IMR-90 (cell line): ENCODE results near the gene PRR12. TPM values are rescaled to one million over a fixed set of nuclear protein-coding genes. Genes with fewer than 3 reads are reported as not detected.

ENCODE experiments used
- ATAC-seq: fragments of 200-7000 bp; cut with Tn5 transposase; 2 replicates; pipeline ENCODE4 v1.9.1; 2020; ENCODE audit warnings: low read depth, mild to moderate bottlenecking, moderate library complexity
- BruUV-seq: library from RNA; stranded (reverse); fragments of 400-500 nt; replicated peaks from 2 replicates; lab custom pipeline; 2021; lab: Mats Ljungman, UMichigan
- CTCF ChIA-PET: fragments of 300-600 bp; formaldehyde crosslinking; extraction: SDS; loops from one replicate; lab custom pipeline; 2021; ENCODE audit warnings: antibody characterized with exemption; lab: Yijun Ruan, JAX
- POLR2A ChIA-PET: fragments of 300-600 bp; sonication (Branson Sonifier 250); formaldehyde crosslinking; loops from one replicate; lab custom pipeline; 2022; ENCODE audit warnings: antibody characterized with exemption; ENCODE audit not compliant: unreplicated experiment; lab: Charles Lee
- DNase-seq: peaks from one replicate; pipeline ENCODE4 v3.0.0; 2013
- H2AFZ ChIP-seq: replicated peaks from 2 replicates; pipeline ENCODE3; 2013; ENCODE audit warnings: low read length, mild to moderate bottlenecking; ENCODE audit not compliant: poor library complexity
- H2AK5ac ChIP-seq: 2 replicates; pipeline ENCODE4 v1.6.1; 2013; ENCODE audit warnings: low read depth, low read length, inconsistent platforms
- H2AK9ac ChIP-seq: replicated peaks from 2 replicates; pipeline ENCODE3; 2013; ENCODE audit warnings: mild to moderate bottlenecking, low read depth, low read length, moderate library complexity; ENCODE audit not compliant: poor library complexity
- H2BK120ac ChIP-seq: 2 replicates; pipeline ENCODE4 v1.6.1; 2013; ENCODE audit warnings: low read depth, low read length, inconsistent platforms
- H2BK15ac ChIP-seq: 3 replicates; pipeline ENCODE4 v1.6.1; 2013; ENCODE audit warnings: low read depth, low read length, inconsistent platforms
- H2BK20ac ChIP-seq: 2 replicates; pipeline ENCODE4 v1.6.1; 2013; ENCODE audit warnings: low read depth, mild to moderate bottlenecking, inconsistent platforms, low read length, moderate library complexity
- H2BK5ac ChIP-seq: 2 replicates; pipeline ENCODE4 v1.6.1; 2013; ENCODE audit warnings: mild to moderate bottlenecking, low read depth, low read length, inconsistent platforms; ENCODE audit not compliant: poor library complexity, severe bottlenecking
- H3K14ac ChIP-seq: replicated peaks from 2 replicates; pipeline ENCODE4 v1.6.1; 2013; ENCODE audit warnings: low read depth, low read length, inconsistent platforms
- H3K18ac ChIP-seq: 2 replicates; pipeline ENCODE4 v1.6.1; 2013; ENCODE audit warnings: low read depth, low read length, control low read depth
- H3K23ac ChIP-seq: 2 replicates; pipeline ENCODE4 v1.6.1; 2013; ENCODE audit warnings: low read depth, low read length, inconsistent platforms
- H3K27ac ChIP-seq: 2 replicates; pipeline ENCODE4 v1.5.1; 2013; ENCODE audit warnings: mild to moderate bottlenecking, control low read depth, low read length; ENCODE audit not compliant: insufficient read depth
- H3K27me3 ChIP-seq: 2 replicates; pipeline ENCODE4 v1.6.1; 2013; ENCODE audit warnings: low read length; ENCODE audit not compliant: control insufficient read depth, insufficient read depth
- H3K36me3 ChIP-seq: 2 replicates; pipeline ENCODE4 v1.6.1; 2013; ENCODE audit warnings: low read length, mixed read lengths; ENCODE audit not compliant: control insufficient read depth, insufficient read depth
- H3K4ac ChIP-seq: 2 replicates; pipeline ENCODE4 v1.6.1; 2013; ENCODE audit warnings: low read depth, low read length, inconsistent platforms
- H3K4me1 ChIP-seq: 2 replicates; pipeline ENCODE4 v1.6.1; 2013; ENCODE audit warnings: low read length, mixed read lengths; ENCODE audit not compliant: control insufficient read depth, insufficient read depth
- H3K4me2 ChIP-seq: 2 replicates; pipeline ENCODE4 v1.6.1; 2013; ENCODE audit warnings: low read depth, mild to moderate bottlenecking, control low read depth, low read length, moderate library complexity
- H3K4me3 ChIP-seq: 2 replicates; pipeline ENCODE4 v1.5.1; 2013; ENCODE audit warnings: low read depth, mild to moderate bottlenecking, control low read depth, low read length, moderate library complexity; ENCODE audit not compliant: insufficient read depth
- H3K56ac ChIP-seq: 2 replicates; pipeline ENCODE4 v1.6.1; 2013; ENCODE audit warnings: low read length, inconsistent platforms; ENCODE audit not compliant: insufficient read depth; ENCODE audit errors: extremely low read depth
- H3K79me1 ChIP-seq, 2 experiments: 2 replicates each; pipeline ENCODE4 v1.6.1; 2013; ENCODE audit warnings: low read length in 2 of 2, inconsistent platforms in 1 of 2, low read depth in 1 of 2
- H3K9ac ChIP-seq: 2 replicates; pipeline ENCODE4 v1.6.1; 2013; ENCODE audit warnings: low read depth, low read length, control low read depth
- H3K9me1 ChIP-seq: 2 replicates; pipeline ENCODE4 v1.6.1; 2013; ENCODE audit warnings: low read length, inconsistent platforms; ENCODE audit not compliant: insufficient read depth
- H3K9me3 ChIP-seq: 2 replicates; pipeline ENCODE4 v1.6.1; 2013; ENCODE audit warnings: low read length; ENCODE audit not compliant: control insufficient read depth, insufficient read depth
- H4K20me1 ChIP-seq: 2 replicates; pipeline ENCODE4 v1.6.1; 2013; ENCODE audit warnings: low read length, inconsistent platforms; ENCODE audit not compliant: insufficient read depth
- H4K5ac ChIP-seq: 2 replicates; pipeline ENCODE4 v1.6.1; 2013; ENCODE audit warnings: mild to moderate bottlenecking, low read depth, low read length, control low read depth
- H4K8ac ChIP-seq, 2 experiments: 2 replicates each; pipeline ENCODE4 v1.6.1; 2013; ENCODE audit warnings: low read depth in 2 of 2, low read length in 2 of 2, control low read depth in 1 of 2, inconsistent platforms in 1 of 2
- H4K91ac ChIP-seq: 2 replicates; pipeline ENCODE4 v1.6.1; 2013; ENCODE audit warnings: low read depth, low read length, inconsistent platforms; ENCODE audit not compliant: insufficient read depth
- RFX5 ChIP-seq: IDR thresholded peaks from 2 replicates; pipeline ENCODE4 v1.8.0; 2012; ENCODE audit warnings: low read depth, mild to moderate bottlenecking, low read length, moderate library complexity
- WGBS, 2 experiments: methylation state at CpG; one replicate each; pipeline versions ENCODE4 v1.1.5 to v1.1.7; 2013; ENCODE audit warnings: missing lambda C conversion rate in 2 of 2; ENCODE audit not compliant: insufficient read length in 1 of 2; ENCODE audit errors: extremely low coverage in 2 of 2; 5-methylcytosine and 5-hydroxymethylcytosine counted together
- dilution Hi-C: fragments of 300-500 bp; cut with HindIII; formaldehyde crosslinking; loops from one replicate; pipeline ENCODE4 v1.14.3; 2018; ENCODE audit warnings: low sequenced_read_pairs; ENCODE audit not compliant: unreplicated experiment
- in situ Hi-C: fragments of 300-500 bp; cut with MboI; formaldehyde crosslinking; loops from 3 replicates; pipeline ENCODE4 v1.14.3; 2019; ENCODE audit warnings: low sequenced_read_pairs, inconsistent platforms, mixed read lengths
- intact Hi-C: fragments of 100-400 bp; cut with micrococcal nuclease; formaldehyde crosslinking; loops from 2 replicates; pipeline ENCODE4 v1.10.0; 2022
- polyA plus RNA-seq, 3 experiments: library from polyadenylated mRNA; depleted of rRNA; stranded (reverse); fragments of >200 nt; gene quantifications; 2 replicates each; pipeline ENCODE4 v1.2.3, GENCODE V29; 2012; ENCODE audit warnings: low replicate concordance in 1 of 3
- total RNA-seq: library from RNA; depleted of rRNA; stranded (reverse); fragments of >200 nt; gene quantifications from 2 replicates; pipeline ENCODE4 v1.2.3, GENCODE V29; 2012
- TF ChIP-seq, protein P1 (sequence below): fragments of 150-350 bp; IDR thresholded peaks from 2 replicates; pipeline ENCODE4 v1.6.1; 2017; ENCODE audit warnings: mild to moderate bottlenecking, antibody characterized with exemption, low read length, low read depth

The PRR12 gene
- total and polyA plus RNA-seq, 2 of the 4 experiments (the other 2 are of a cell fraction): 0.36 to 4.1 TPM

DNA sequence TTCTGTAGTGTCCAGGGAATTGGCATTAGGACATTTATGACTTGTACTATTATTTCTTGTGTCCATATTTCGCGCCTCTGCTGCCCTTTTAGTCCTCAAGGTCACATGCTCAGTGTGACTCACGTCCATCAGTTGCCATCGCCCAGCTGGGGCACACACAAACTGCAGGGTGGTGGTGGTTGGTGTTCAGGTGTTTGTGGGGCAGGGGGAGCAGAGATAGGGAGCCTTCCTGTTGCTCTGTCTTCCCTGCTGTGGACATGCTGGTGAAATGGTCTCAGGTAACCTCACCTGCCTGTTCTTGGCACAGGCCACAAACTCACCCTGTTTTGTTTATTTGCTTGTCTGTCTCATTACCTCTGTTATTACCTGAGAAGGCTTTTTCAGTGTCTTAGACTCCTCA is 22.4 kb downstream of the PRR12 start:
- ATAC-seq (no peak), DNase-seq (no peak)
- WGBS, 2 experiments: 87% methylated on average over 3 of the region's 4 CpGs; no CpG with 5 or more reads in 1 of the 2 experiments
- Histone ChIP-seq H2AK5ac (peak overlapping the region; percentile 88), H2BK5ac (peak overlapping the region; percentile 14), H3K4ac (peak overlapping the region; percentile 84; the same call in 1 of the 2 replicates), H3K56ac (no peak overlapping the region), H4K8ac (peak overlapping the region in 1 of 2 experiments; percentile 36; a peak in 1 of 4 replicates), H3K9me3 (no peaks in the 10 kb centered on the region), H3K4me1 (peaks cover 16% of the 10 kb centered on the region), H3K4me2 (no peak overlapping the region), H2BK20ac (peak overlapping the region; percentile 27; the same call in 1 of the 2 replicates), H2AK9ac (peak overlapping the region; percentile 2), H2AFZ (peak overlapping the region; percentile 1), H3K9me1 (peaks cover 10% of the 10 kb centered on the region), H3K9ac (no peak overlapping the region), H3K18ac (no peak overlapping the region), H4K91ac (peak overlapping the region; percentile 58; the same call in 1 of the 2 replicates), H2BK120ac (peak overlapping the region; percentile 25; the same call in 1 of the 2 replicates), H3K27me3 (no peaks in the 10 kb centered on the region), H4K20me1 (peaks cover 38% of the 10 kb centered on the region), H4K5ac (no peak overlapping the region), H3K36me3 (peaks cover 46% of the 10 kb centered on the region), H2BK15ac (peak overlapping the region; percentile 22; the same call in 1 of the 3 replicates), H3K27ac (no peak overlapping the region), H3K4me3 (no peak overlapping the region), H3K23ac (peak overlapping the region; percentile 82), H3K79me1 (peaks cover 33 to 80% of the 10 kb centered on the region in 2 experiments), H3K14ac (peak overlapping the region; percentile 55)
- dilution Hi-C loops: no loop called here
- CTCF ChIA-PET: no interaction called here
- intact Hi-C loops: no loop called here
- in situ Hi-C loops: no loop called here
- POLR2A ChIA-PET: no interaction called here
- no peak for TF ChIP-seq RFX5
- TF ChIP-seq, protein P1, sequence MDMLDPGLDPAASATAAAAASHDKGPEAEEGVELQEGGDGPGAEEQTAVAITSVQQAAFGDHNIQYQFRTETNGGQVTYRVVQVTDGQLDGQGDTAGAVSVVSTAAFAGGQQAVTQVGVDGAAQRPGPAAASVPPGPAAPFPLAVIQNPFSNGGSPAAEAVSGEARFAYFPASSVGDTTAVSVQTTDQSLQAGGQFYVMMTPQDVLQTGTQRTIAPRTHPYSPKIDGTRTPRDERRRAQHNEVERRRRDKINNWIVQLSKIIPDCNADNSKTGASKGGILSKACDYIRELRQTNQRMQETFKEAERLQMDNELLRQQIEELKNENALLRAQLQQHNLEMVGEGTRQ: peak; percentile 57
- BruUV-seq: no TSS peak
